Measurements from ENCODE around the gene FASTK.
A peak's percentile ranks its signal among the peaks of the same experiment; 100 is the strongest.

Gene FASTK

GRCh38 chr7:151059367-151060112, 21.1 kb downstream of the FASTK start, which contains the start of gene SLC4A2:
Gene SLC4A2 (plus strand): TSS chr7:151059589. CDS start chr7:151061988, 2,399 bp downstream.
- Histone ChIP-seq H3K4me3 (ENCODE audit: low read depth in 1 of 2, low read length in 2 of 2) (peak within 1 kb of the TSS; percentile 92 to 93), H3K36me3 (ENCODE audit: control insufficient read depth in 1 of 2, insufficient read depth in 2 of 2, low read length in 2 of 2) (peaks cover 1 to 2% of the 10 kb centered on the region in 2 donors), H3K27me3 (ENCODE audit: low read depth, low read length) (no peaks in the 10 kb centered on the region), H3K9me3 (ENCODE audit: control insufficient read depth in 1 of 2, low read length in 2 of 2) (no peaks in the 10 kb centered on the region), H3K27ac (ENCODE audit: low read length) (peak within 1 kb of the TSS; percentile 99), H3K4me1 (ENCODE audit: control insufficient read depth in 1 of 2, insufficient read depth in 2 of 2, low read length in 2 of 2) (peaks cover 23 to 49% of the 10 kb centered on the region in 2 donors)

GRCh38 chr7:151058781-151059366, 21.7 kb downstream of the FASTK start:
- Histone ChIP-seq H3K27ac (ENCODE audit: low read length) (peak overlapping the region; percentile 99), H3K4me1 (ENCODE audit: control insufficient read depth in 1 of 2, insufficient read depth in 2 of 2, low read length in 2 of 2) (peaks cover 23 to 49% of the 10 kb centered on the region in 2 donors), H3K9me3 (ENCODE audit: control insufficient read depth in 1 of 2, low read length in 2 of 2) (no peaks in the 10 kb centered on the region), H3K4me3 (ENCODE audit: low read depth in 1 of 2, low read length in 2 of 2) (peak overlapping the region; percentile 92 to 93), H3K36me3 (ENCODE audit: control insufficient read depth in 1 of 2, insufficient read depth in 2 of 2, low read length in 2 of 2) (peaks cover 0 to 3% of the 10 kb centered on the region in 2 donors), H3K27me3 (ENCODE audit: low read depth, low read length) (no peaks in the 10 kb centered on the region)

DNA sequence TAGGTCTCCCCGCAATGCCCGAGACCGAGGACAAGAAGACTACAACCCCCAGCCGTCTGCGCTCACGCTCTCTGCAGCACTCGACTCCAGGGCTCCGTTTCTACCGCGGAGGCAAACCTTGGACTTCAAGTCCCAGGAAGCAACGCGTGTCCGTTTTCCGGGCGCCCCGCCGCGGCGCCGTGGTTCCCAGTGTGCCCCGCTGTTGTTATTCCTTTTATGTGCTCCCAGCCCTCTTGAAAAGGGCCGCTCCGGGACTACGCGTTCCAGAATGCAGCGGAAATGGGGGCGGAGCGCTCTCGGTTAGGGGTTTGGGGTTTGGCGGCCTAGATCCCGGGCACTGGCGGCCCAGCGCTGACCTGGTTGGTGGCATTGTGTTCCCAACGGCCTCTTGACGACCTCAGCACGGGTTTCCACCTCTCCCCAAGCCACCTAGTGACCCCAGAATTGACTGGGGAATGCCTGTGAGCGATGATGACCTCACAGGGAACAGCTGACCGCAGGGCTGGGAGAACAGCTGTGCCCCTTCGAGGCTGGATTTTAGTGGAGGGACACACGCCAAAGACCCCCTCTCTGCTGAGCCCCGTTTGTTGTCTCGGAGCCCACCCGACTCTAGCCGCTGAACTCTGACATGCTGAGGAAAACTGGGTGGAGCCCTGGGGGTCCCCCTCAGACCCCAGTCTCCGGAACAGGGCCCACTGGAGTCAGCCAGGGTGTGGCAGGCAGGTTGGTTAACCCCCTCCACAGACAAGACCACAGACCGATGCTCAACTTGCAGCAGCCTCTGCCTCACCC, 22.4 kb downstream of the FASTK start:
- Histone ChIP-seq H3K36me3 (ENCODE audit: control insufficient read depth in 1 of 2, insufficient read depth in 2 of 2, low read length in 2 of 2) (peaks cover 0 to 6% of the 10 kb centered on the region in 2 donors), H3K27ac (ENCODE audit: low read length) (peak overlapping the region; percentile 99), H3K27me3 (ENCODE audit: low read depth, low read length) (no peaks in the 10 kb centered on the region), H3K4me1 (ENCODE audit: control insufficient read depth in 1 of 2, insufficient read depth in 2 of 2, low read length in 2 of 2) (peaks cover 23 to 49% of the 10 kb centered on the region in 2 donors), H3K4me3 (ENCODE audit: low read depth in 1 of 2, low read length in 2 of 2) (peak overlapping the region; percentile 92 to 93), H3K9me3 (ENCODE audit: control insufficient read depth in 1 of 2, low read length in 2 of 2) (no peaks in the 10 kb centered on the region)

DNA sequence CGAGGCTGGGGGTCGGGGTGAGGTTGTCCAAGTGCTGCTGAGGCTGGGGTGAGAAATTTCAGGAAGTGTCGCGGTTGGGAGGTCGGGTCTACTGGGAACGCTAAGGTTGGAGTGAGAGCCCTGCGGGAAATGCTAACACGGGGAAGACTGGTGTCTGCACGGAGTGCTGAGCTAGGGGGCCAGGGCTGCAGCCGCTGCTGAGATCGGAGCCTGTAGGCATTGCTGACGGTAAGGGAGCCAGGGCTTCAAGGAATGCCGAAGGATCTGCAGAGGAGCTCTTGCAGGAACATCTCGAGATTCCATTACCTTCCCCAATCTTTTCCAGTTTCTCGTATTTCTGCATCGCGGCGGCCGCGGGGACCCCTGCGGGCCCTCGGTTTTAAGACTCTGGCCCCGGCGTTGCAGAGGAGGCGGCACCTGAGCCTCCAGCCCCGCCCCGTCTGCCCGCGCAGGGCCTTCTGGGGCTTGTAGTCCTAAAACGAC, 23.1 kb downstream of the FASTK start, which contains the start of gene CDK5:
TSS of gene CDK5 (minus strand) at position 392 of the 483 bp plus-strand sequence. CDS start at position 343, 49 bp downstream.
- H3K27ac ChIP-seq (ENCODE audit: low read length): peak within 1 kb of the TSS; percentile 99
- H3K4me3 ChIP-seq (ENCODE audit: low read depth in 1 of 2, low read length in 2 of 2): peak within 1 kb of the TSS; percentile 92 to 93
- H3K27me3 ChIP-seq (ENCODE audit: low read depth, low read length): no peaks in the 10 kb centered on the region
- peaks cover 23 to 46% of the 10 kb centered on the region in 2 donors for H3K4me1 ChIP-seq (ENCODE audit: control insufficient read depth in 1 of 2, insufficient read depth in 2 of 2, low read length in 2 of 2)
- no peaks in the 10 kb centered on the region for H3K9me3 ChIP-seq (ENCODE audit: control insufficient read depth in 1 of 2, low read length in 2 of 2)
- H3K36me3 ChIP-seq (ENCODE audit: control insufficient read depth in 1 of 2, insufficient read depth in 2 of 2, low read length in 2 of 2): peaks cover 0 to 6% of the 10 kb centered on the region in 2 donors

DNA sequence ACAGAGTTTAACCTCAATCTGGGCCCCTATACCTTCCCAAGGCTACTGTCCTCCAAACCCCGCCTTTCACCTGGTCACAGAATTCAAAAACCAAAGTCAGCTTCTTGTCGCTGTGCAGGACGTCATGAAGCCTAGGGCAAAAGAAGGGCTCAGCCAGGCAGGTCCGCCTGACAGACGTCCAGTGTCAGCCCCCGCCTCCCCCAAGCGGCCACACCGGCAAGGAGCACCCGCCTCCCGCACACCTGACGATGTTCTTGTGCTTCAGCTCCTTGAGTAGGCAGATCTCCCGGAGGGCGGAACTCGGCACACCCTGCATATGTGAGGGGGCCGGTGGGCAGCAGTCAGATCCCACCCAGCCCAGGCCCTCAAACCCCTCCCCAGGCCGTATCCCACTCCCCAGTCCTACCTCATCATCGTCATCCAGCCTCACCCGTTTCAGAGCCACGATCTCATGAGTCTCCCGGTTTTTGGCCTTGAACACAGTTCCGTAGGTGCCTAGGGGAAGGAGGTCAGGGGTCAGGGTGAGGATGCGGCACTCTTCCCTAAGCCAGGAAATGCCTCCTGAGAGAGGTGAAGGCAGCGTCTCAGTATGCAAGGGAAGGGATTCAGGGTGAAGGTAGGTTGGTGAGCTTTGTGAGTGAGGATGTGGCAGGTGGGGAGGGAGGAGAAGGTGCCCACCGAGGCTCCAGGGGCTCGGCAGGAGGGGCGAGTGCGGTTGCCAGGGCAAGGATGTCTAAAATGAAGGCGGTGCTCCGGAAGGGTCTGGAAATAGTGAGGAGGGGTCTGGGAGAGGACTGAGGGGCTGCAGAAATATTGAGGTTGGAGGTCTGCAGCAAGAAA, 23.7 kb downstream of the FASTK start:
- no peaks in the 10 kb centered on the region for H3K27me3 ChIP-seq (ENCODE audit: low read depth, low read length)
- peak overlapping the region; percentile 92 to 93 for H3K4me3 ChIP-seq (ENCODE audit: low read depth in 1 of 2, low read length in 2 of 2)
- H3K36me3 ChIP-seq (ENCODE audit: control insufficient read depth in 1 of 2, insufficient read depth in 2 of 2, low read length in 2 of 2): peaks cover 0 to 6% of the 10 kb centered on the region in 2 donors
- H3K9me3 ChIP-seq (ENCODE audit: control insufficient read depth in 1 of 2, low read length in 2 of 2): no peaks in the 10 kb centered on the region
- peaks cover 21 to 39% of the 10 kb centered on the region in 2 donors for H3K4me1 ChIP-seq (ENCODE audit: control insufficient read depth in 1 of 2, insufficient read depth in 2 of 2, low read length in 2 of 2)
- H3K27ac ChIP-seq (ENCODE audit: low read length): no peak overlapping the region

- no peaks in the 10 kb centered on the region for H3K27me3 ChIP-seq (ENCODE audit: low read depth, low read length)
- H3K9me3 ChIP-seq (ENCODE audit: control insufficient read depth in 1 of 2, low read length in 2 of 2): no peaks in the 10 kb centered on the region
- H3K36me3 ChIP-seq (ENCODE audit: control insufficient read depth in 1 of 2, insufficient read depth in 2 of 2, low read length in 2 of 2): peaks cover 0 to 6% of the 10 kb centered on the region in 2 donors
- peaks cover 17 to 33% of the 10 kb centered on the region in 2 donors for H3K4me1 ChIP-seq (ENCODE audit: control insufficient read depth in 1 of 2, insufficient read depth in 2 of 2, low read length in 2 of 2)
- no peak overlapping the region for H3K4me3 ChIP-seq (ENCODE audit: low read depth in 1 of 2, low read length in 2 of 2)
- H3K27ac ChIP-seq (ENCODE audit: low read length): no peak overlapping the region
Observed at GRCh38 chr7:151056283-151056665, 24.3 kb downstream of the FASTK start.

- peaks cover 0 to 6% of the 10 kb centered on the region in 2 donors for H3K36me3 ChIP-seq (ENCODE audit: control insufficient read depth in 1 of 2, insufficient read depth in 2 of 2, low read length in 2 of 2)
- peaks cover 8 to 24% of the 10 kb centered on the region in 2 donors for H3K4me1 ChIP-seq (ENCODE audit: control insufficient read depth in 1 of 2, insufficient read depth in 2 of 2, low read length in 2 of 2)
- H3K4me3 ChIP-seq (ENCODE audit: low read depth in 1 of 2, low read length in 2 of 2): no peak overlapping the region
- H3K27ac ChIP-seq (ENCODE audit: low read length): no peak overlapping the region
- peaks cover 6% of the 10 kb centered on the region for H3K27me3 ChIP-seq (ENCODE audit: low read depth, low read length)
- no peaks in the 10 kb centered on the region for H3K9me3 ChIP-seq (ENCODE audit: control insufficient read depth in 1 of 2, low read length in 2 of 2)
Observed at GRCh38 chr7:151053751-151054150, 26.9 kb downstream of the FASTK start.

DNA sequence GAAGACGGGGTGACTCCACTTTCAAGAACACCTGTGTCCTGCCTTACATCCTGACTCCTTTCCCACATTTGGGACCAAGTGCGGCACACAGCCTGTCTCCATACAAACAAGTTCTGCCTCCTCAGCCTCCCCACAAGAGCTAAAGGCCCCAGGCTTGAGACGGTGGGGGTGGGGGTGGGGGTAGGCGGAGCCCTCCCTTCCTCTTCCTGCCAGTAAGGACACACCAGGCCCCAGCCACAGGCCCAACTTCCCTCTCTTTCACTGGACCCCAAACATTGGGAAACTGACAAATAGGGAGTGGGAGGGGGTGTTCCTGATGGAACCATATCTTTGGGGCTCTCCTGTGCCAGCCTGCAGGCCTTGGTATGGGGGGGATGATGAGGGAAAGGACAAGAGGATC, 27.5 kb downstream of the FASTK start:
- H3K4me1 ChIP-seq (ENCODE audit: control insufficient read depth in 1 of 2, insufficient read depth in 2 of 2, low read length in 2 of 2): peaks cover 4 to 18% of the 10 kb centered on the region in 2 donors
- H3K27ac ChIP-seq (ENCODE audit: low read length): no peak overlapping the region
- H3K27me3 ChIP-seq (ENCODE audit: low read depth, low read length): peaks cover 6% of the 10 kb centered on the region
- H3K36me3 ChIP-seq (ENCODE audit: control insufficient read depth in 1 of 2, insufficient read depth in 2 of 2, low read length in 2 of 2): peaks cover 0 to 6% of the 10 kb centered on the region in 2 donors
- no peak overlapping the region for H3K4me3 ChIP-seq (ENCODE audit: low read depth in 1 of 2, low read length in 2 of 2)
- H3K9me3 ChIP-seq (ENCODE audit: control insufficient read depth in 1 of 2, low read length in 2 of 2): no peaks in the 10 kb centered on the region

GRCh38 chr7:151051108-151051507, 29.5 kb downstream of the FASTK start:
- Histone ChIP-seq H3K4me3 (ENCODE audit: low read depth in 1 of 2, low read length in 2 of 2) (no peak overlapping the region), H3K27ac (ENCODE audit: low read length) (no peak overlapping the region), H3K27me3 (ENCODE audit: low read depth, low read length) (peaks cover 6% of the 10 kb centered on the region), H3K4me1 (ENCODE audit: control insufficient read depth in 1 of 2, insufficient read depth in 2 of 2, low read length in 2 of 2) (peaks cover 0 to 19% of the 10 kb centered on the region in 2 donors), H3K36me3 (ENCODE audit: control insufficient read depth in 1 of 2, insufficient read depth in 2 of 2, low read length in 2 of 2) (peaks cover 0 to 10% of the 10 kb centered on the region in 2 donors), H3K9me3 (ENCODE audit: control insufficient read depth in 1 of 2, low read length in 2 of 2) (no peaks in the 10 kb centered on the region)

DNA sequence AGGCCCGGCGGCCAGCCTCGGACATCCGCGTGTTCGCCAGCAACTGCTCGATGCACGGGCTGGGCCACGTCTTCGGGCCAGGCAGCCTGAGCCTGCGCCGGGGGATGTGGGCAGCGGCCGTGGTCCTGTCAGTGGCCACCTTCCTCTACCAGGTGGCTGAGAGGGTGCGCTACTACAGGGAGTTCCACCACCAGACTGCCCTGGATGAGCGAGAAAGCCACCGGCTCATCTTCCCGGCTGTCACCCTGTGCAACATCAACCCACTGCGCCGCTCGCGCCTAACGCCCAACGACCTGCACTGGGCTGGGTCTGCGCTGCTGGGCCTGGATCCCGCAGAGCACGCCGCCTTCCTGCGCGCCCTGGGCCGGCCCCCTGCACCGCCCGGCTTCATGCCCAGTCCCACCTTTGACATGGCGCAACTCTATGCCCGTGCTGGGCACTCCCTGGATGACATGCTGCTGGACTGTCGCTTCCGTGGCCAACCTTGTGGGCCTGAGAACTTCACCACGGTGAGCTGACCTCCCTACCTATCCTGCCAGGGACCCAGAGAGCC, 31.6 kb downstream of the FASTK start:
- H3K27ac ChIP-seq (ENCODE audit: low read length): no peak overlapping the region

More for the DNA sequence above, 31.6 kb downstream of the FASTK start:
- Histone ChIP-seq H3K36me3 (ENCODE audit: control insufficient read depth in 1 of 2, insufficient read depth in 2 of 2, low read length in 2 of 2) (peaks cover 0 to 29% of the 10 kb centered on the region in 2 donors), H3K4me3 (ENCODE audit: low read depth in 1 of 2, low read length in 2 of 2) (no peak overlapping the region), H3K9me3 (ENCODE audit: control insufficient read depth in 1 of 2, low read length in 2 of 2) (no peaks in the 10 kb centered on the region), H3K27me3 (ENCODE audit: low read depth, low read length) (peaks cover 6% of the 10 kb centered on the region), H3K4me1 (ENCODE audit: control insufficient read depth in 1 of 2, insufficient read depth in 2 of 2, low read length in 2 of 2) (peaks cover 0 to 19% of the 10 kb centered on the region in 2 donors)

Data from muscle layer of duodenum (tissue), 2 donors.